Memory B cell (primary cell): Measurements from ENCODE around the gene RBBP7.

ENCODE experiments used
- ATAC-seq: fragments of 150-1000 bp; cut with Tn5 transposase; 2 replicates; pipeline ENCODE4 v1.10.0; 2021; ENCODE audit warnings: low read depth, mild to moderate bottlenecking, moderate library complexity
- DNase-seq, 2 donors: peaks; one replicate each; pipeline ENCODE4 v3.0.0; 2022; ENCODE audit warnings: low spot score in 2 of 2
- H3K27ac Mint-ChIP-seq: one replicate; pipeline ENCODE4 v1.8.0; 2022; ENCODE audit warnings: mild to moderate bottlenecking, moderate library complexity, mixed read lengths
- H3K27me3 Mint-ChIP-seq: one replicate; pipeline ENCODE4 v1.8.0; 2022; ENCODE audit warnings: mixed read lengths
- H3K36me3 Mint-ChIP-seq: one replicate; pipeline ENCODE4 v1.8.0; 2022; ENCODE audit warnings: mild to moderate bottlenecking, mixed read lengths
- H3K4me1 Mint-ChIP-seq: one replicate; pipeline ENCODE4 v1.8.0; 2022; ENCODE audit warnings: mixed read lengths
- H3K4me3 Mint-ChIP-seq: one replicate; pipeline ENCODE4 v1.8.0; 2022; ENCODE audit warnings: mild to moderate bottlenecking, moderate library complexity, mixed read lengths
- H3K9me3 Mint-ChIP-seq: one replicate; pipeline ENCODE4 v1.8.0; 2022; ENCODE audit warnings: mixed read lengths

The RBBP7 gene

DNA sequence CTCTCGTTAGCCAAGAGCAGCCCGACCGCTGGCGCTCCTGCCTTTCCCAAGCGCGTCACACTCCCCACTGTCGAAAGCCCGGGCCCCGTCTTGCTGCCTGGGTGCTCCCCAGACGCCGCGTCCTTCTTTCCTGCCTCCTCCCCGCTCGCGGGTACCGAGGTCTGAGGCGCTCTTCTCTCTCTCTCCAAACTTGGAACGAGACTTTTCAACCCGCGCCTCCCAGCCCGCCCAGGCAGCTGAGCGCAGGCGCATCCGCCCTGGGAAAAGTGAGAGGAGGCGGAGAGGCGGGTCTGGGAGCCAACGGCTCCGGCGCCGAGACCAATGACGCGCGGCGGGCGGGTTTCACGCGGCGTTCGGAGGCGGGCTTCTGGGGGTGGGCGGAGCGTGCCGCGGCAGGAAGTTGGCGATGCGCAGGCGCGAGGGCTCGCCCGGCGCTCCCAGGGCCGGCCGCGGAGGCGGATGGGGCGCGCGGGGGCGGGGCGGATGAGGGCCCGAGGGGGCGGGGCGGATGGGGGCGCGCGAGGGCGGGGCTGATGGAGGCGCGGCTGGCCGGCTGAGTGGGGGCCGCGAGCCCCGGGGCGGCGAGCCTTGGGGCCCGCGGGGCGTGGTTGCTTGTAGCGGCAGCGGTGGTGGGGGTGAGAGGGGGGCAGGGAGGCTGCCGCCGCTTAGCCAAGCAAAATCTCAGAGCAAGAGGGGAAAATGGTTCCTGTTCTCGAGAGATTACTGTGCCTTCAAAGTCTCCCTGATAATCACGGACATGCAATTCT lies at the start of gene RBBP7:
RBBP7 (minus strand) TSS at position 268 of the 767 bp plus-strand sequence. CDS start 309 bp downstream, outside the sequence.
- Mint-ChIP-seq H3K36me3 (peaks cover 2% of the 10 kb centered on the region), H3K4me3 (peak within 1 kb of the TSS; percentile 95), H3K9me3 (no peaks in the 10 kb centered on the region), H3K27ac (peak within 1 kb of the TSS; percentile 99), H3K4me1 (peaks cover 27% of the 10 kb centered on the region), H3K27me3 (no peaks in the 10 kb centered on the region)
- DNase-seq, result peak; percentile 87 to 96
- peak; percentile 70 for ATAC-seq

DNA sequence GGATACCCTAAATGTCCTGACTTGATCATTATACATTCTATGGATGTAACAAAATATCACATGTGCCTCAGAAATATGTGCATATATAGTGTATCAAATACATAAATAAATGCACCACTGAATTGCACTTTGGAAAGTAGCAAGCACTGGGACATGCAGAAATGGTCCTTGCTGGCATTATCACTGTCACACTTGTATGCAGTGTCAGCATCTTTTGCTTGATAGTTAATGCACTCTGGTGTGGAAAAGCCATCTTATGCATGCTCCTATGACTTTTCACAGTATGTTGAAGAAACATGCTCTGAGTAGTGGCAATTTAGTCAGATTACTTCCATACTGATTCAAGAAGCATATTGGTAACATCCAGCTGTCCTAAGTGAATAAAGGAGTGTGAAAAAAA lies 48.8 kb upstream of the RBBP7 start:
- no peak for DNase-seq
- no peak overlapping the region for H3K27ac Mint-ChIP-seq
- H3K4me3 Mint-ChIP-seq, result no peak overlapping the region
- no peaks in the 10 kb centered on the region for H3K9me3 Mint-ChIP-seq
- peaks cover 4% of the 10 kb centered on the region for H3K27me3 Mint-ChIP-seq
- no peak for ATAC-seq
- H3K4me1 Mint-ChIP-seq, result no peaks in the 10 kb centered on the region
- no peaks in the 10 kb centered on the region for H3K36me3 Mint-ChIP-seq

DNA sequence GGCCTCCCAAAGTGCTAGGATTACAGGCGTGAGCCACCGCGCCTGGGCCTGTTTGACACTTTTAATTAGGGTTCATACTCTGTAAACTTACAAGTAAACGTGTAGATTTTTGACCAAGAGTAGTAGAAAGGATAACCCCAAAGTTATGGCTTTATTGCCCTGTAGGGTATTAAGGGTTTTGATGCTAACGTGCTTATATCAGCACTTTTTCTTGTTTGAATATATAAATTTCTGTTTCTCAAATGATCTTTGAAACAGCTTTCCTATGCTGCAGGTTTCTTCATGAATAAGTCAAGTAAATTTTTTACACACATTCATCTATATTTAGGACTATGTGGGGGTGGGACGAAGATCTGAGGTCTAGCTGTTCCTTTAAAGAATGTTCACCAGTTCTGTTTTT lies 47.0 kb upstream of the RBBP7 start:
- H3K9me3 Mint-ChIP-seq, result no peaks in the 10 kb centered on the region
- no peaks in the 10 kb centered on the region for H3K4me1 Mint-ChIP-seq
- ATAC-seq (no peak), DNase-seq (no peak)
- peaks cover 4% of the 10 kb centered on the region for H3K27me3 Mint-ChIP-seq
- H3K36me3 Mint-ChIP-seq, result no peaks in the 10 kb centered on the region
- H3K4me3 Mint-ChIP-seq, result no peak overlapping the region
- no peak overlapping the region for H3K27ac Mint-ChIP-seq

DNA sequence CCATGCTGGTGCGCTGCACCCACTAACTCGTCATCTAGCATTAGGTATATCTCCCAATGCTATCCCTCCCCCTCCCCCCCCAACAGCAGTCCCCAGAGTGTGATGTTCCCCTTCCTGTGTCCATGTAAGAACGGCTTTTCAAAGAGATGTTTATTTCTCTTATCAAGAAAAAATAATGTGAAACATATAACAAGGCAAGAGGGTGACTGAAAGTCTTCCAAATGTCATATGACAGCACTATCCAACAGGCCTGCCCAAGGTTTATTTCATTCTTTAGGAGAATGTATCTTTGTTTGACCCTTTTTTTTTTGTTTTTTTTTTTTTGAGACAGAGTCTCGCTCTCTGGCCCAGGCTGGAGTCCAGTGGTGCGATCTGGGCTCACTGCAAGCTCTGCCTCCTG lies 46.4 kb upstream of the RBBP7 start:
- ATAC-seq (no peak), DNase-seq (no peak)
- Mint-ChIP-seq H3K9me3 (no peaks in the 10 kb centered on the region), H3K4me1 (no peaks in the 10 kb centered on the region), H3K27me3 (peaks cover 4% of the 10 kb centered on the region), H3K27ac (no peak overlapping the region), H3K36me3 (no peaks in the 10 kb centered on the region), H3K4me3 (no peak overlapping the region)

DNA sequence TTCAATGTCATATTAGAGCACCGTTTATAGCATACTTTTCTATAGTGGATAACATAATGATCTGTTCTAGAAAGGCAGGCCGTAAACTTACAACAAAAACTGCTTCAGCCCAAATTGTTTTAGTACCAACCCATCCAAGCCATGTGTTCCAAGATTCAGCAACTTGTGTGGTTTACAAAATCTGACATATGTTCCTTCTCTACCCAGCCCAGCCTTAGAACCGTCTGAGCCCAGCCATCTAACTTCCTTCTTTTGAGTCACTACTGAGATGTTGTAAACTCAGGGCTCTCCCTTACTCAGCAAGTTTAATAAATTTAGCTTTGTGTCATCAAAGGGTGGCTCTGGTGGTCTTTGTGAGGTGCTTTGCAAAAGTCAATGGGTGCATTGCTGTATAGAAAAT lies 43.9 kb upstream of the RBBP7 start:
- Mint-ChIP-seq H3K4me3 (no peak overlapping the region), H3K9me3 (no peaks in the 10 kb centered on the region), H3K36me3 (no peaks in the 10 kb centered on the region), H3K27me3 (peaks cover 2% of the 10 kb centered on the region), H3K27ac (peak overlapping the region; percentile 51), H3K4me1 (no peaks in the 10 kb centered on the region)
- DNase-seq, result no peak
- ATAC-seq, result no peak

DNA sequence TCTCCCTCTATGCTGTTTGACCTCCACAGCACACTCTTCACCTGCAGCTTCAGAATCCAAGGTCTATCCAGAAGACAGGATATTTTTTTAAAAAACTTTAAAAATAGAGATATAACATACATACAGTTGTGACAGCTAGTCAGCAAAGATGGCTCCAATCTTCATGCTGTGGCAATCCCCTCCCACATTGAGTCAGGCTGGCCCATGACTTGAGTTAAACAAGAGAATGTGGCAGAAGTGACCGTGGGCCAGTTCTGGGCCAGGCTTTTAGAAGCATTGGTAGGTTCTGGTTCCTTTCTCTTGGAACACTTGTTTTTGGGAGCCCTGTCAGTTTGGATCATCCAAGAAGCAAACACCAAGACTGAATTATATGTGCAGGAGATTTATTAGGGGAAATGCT lies 40.2 kb upstream of the RBBP7 start:
- Mint-ChIP-seq H3K9me3 (no peaks in the 10 kb centered on the region), H3K36me3 (no peaks in the 10 kb centered on the region), H3K4me1 (no peaks in the 10 kb centered on the region), H3K27me3 (no peaks in the 10 kb centered on the region), H3K4me3 (no peak overlapping the region), H3K27ac (no peak overlapping the region)
- ATAC-seq (no peak), DNase-seq (no peak)

DNA sequence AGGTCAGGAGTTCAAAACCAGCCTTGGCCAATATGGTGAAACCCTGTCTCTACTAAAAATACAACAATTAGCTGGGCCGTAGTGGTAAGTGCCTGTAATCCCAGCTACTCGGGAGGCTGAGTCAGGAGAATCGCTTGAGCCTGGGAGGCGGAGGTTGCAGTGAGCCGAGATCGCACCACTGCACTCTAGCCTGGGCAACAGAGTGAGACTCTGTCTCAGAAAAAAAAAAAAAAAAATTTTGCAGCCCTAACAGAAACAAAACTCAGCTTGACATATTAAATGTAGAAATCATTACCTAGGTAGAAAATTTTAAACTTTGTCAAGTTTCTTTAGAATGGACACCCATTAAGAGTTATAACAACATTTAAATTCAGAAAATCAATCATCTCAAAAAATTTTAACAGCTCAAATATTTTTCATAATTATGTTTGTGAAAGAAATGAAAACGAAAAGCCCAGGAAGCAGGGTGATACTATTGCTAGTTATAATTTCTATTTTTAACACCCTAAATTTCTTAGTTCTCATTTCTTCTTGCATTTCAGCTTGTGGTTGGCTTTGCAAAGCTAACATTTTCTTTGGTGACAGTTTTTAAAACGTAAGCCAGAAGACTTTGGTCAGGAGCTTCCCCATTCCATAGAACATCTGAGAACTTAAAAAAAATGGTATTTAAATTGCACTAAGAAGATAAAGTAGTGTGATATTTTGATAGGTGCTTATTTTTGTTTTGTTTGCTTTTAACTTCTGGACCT lies 33.3 kb upstream of the RBBP7 start:
- Mint-ChIP-seq H3K9me3 (no peaks in the 10 kb centered on the region), H3K4me3 (no peak overlapping the region), H3K27me3 (peaks cover 1% of the 10 kb centered on the region), H3K36me3 (no peaks in the 10 kb centered on the region), H3K27ac (no peak overlapping the region), H3K4me1 (no peaks in the 10 kb centered on the region)
- peak; percentile 52 for ATAC-seq
- DNase-seq, result no peak

DNA sequence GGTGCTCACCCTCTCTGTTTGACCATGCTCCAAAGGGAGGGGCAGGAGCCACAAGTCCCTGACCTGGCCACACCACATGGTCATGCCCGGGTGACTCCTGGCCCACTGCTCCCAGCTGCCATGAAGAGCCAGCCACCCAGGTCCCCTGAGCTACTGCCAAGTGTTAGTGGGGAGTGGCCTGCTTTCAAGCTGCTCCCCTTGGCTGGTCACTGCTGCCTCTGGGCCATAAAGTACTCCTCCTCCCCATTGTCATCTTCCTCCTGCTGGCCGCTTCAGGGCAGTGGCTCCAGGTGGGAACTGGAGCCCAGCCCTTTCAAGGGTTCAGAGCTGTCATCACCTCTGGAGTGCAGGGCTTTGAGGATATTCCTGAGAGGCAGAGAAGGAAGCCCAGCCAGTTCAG lies 27.3 kb upstream of the RBBP7 start:
- Mint-ChIP-seq H3K27me3 (peaks cover 2% of the 10 kb centered on the region), H3K4me3 (no peak overlapping the region), H3K36me3 (no peaks in the 10 kb centered on the region), H3K9me3 (no peaks in the 10 kb centered on the region), H3K27ac (no peak overlapping the region), H3K4me1 (peaks cover 5% of the 10 kb centered on the region)
- DNase-seq, result no peak
- no peak for ATAC-seq

DNA sequence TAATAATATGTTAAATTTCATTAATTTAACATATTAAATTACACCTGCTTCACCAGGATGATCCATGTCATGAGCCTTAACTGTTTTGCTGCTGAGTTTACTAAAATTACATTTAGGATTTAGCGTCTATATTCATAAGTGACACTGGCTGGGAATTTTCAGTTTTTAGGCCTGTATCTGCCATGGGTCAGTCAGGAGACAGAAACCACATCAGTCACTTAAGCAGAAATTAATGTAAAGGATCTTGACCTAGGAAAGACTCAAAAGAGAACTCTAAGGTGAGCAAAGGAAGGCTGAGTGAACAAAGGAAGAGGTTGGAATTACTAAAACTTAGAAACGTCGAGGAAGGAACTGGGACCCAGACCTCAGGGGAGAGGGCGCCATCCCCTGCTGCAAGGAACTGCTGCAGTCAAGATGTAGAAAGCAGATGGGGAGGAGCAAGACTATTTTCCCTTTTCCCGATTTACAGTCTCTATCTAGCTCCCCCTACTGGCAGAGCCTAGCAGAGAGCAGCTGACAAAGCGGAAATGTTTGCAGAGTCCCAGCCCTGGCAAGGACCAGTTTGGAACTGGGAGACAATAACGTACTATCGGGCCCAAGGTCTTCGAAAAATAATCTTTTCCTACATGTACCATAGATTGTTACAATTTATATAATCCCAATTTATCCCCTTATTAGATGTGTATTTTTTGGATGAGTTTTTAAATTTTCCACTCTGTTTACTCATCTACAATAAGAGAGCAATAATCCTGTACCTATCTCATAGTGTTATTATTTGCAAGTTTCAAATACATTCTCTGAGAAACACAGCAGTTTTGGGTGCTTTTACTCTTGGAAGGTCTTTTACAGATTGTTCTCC lies 22.6 kb upstream of the RBBP7 start:
- ATAC-seq (peak; percentile 78), DNase-seq (peak; percentile 39 to 44)
- Mint-ChIP-seq H3K4me3 (no peak overlapping the region), H3K27ac (peak overlapping the region; percentile 53), H3K36me3 (no peaks in the 10 kb centered on the region), H3K4me1 (peaks cover 8% of the 10 kb centered on the region), H3K27me3 (peaks cover 2% of the 10 kb centered on the region), H3K9me3 (no peaks in the 10 kb centered on the region)

DNA sequence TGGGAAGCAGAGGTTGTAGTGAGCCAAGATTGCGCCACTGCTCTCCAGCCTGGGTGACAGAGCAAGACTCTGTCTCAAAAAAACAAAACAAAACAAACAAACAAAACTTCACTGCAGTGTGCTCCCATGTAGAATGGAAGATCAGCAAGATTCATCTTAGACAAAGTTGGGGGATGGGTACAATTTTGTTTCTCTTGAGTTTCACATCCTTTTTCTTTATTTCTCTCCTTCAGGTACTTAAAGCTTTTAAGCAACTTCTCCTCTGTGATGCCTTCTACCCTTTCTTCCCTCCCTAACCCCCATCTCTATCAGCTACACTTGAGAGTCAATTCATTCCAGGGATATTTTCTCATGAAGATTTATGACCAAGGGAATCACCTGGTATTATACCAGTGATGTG lies 15.5 kb upstream of the RBBP7 start:
- no peak overlapping the region for H3K4me3 Mint-ChIP-seq
- H3K27ac Mint-ChIP-seq, result no peak overlapping the region
- ATAC-seq (peak; percentile 48), DNase-seq (peak in 1 of 2 donors; percentile 9)
- no peaks in the 10 kb centered on the region for H3K27me3 Mint-ChIP-seq
- no peaks in the 10 kb centered on the region for H3K9me3 Mint-ChIP-seq
- H3K36me3 Mint-ChIP-seq, result no peaks in the 10 kb centered on the region
- peaks cover 15% of the 10 kb centered on the region for H3K4me1 Mint-ChIP-seq

DNA sequence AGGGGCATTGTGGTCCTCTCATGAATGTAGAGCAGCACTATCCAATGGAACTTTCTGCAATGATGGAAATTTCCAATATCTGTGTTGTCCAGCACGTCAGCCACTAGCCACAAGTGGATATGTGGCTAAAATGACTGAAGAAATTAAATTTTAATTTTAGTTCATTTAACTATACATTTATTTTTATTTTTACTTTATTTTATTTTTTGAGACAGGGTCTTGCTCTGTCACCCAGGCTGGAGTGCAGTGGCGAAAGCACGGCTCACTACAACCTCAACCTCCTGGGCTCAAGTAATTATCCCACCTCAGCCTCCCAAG lies 13.3 kb upstream of the RBBP7 start:
- no peaks in the 10 kb centered on the region for H3K36me3 Mint-ChIP-seq
- ATAC-seq (no peak), DNase-seq (no peak)
- no peaks in the 10 kb centered on the region for H3K27me3 Mint-ChIP-seq
- peak overlapping the region; percentile 83 for H3K27ac Mint-ChIP-seq
- peaks cover 15% of the 10 kb centered on the region for H3K4me1 Mint-ChIP-seq
- no peaks in the 10 kb centered on the region for H3K9me3 Mint-ChIP-seq
- H3K4me3 Mint-ChIP-seq, result no peak overlapping the region

DNA sequence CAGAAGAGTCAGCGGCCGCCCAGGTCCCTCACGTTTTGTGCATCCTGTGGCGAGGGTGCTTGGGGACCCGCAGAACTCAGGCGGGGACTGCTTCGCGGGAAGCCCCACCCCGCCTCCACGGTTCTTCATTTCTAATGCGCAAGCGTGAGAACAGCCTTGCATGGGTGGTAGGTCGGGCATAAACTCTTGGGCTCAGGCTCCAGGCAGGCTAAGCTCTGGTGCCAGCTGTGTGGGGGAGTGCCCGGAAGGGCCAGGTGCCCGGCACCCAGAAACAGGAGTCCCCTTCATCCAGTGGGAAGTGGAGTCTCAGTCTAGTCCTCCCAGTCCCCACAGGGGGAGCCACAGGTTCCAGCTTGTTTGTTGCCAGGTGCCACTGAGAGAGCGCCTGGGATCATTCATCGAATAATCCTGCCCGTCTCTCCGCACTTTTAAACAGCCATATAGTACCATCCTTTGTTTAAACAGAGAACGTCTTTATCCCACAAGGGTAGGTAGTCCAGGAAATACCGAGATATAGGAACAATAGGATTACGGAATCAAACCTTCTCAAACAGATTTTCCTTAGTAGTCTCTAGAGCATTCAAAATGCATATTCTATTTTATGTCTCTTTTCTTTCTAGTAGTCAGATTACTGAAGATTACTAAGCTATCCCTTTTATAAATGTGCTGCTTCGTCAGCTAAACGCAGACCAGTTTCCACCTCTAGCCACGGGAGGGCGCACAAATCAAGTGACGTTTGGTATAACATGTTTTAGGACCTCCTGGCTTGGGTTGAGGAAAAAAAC lies 12.7 kb upstream of the RBBP7 start:
- DNase-seq, result peak; percentile 51 to 56
- H3K4me1 Mint-ChIP-seq, result peaks cover 12% of the 10 kb centered on the region
- peak overlapping the region; percentile 79 for H3K4me3 Mint-ChIP-seq
- no peaks in the 10 kb centered on the region for H3K9me3 Mint-ChIP-seq
- H3K36me3 Mint-ChIP-seq, result no peaks in the 10 kb centered on the region
- H3K27ac Mint-ChIP-seq, result peak overlapping the region; percentile 83
- no peaks in the 10 kb centered on the region for H3K27me3 Mint-ChIP-seq
- peak; percentile 75 for ATAC-seq

DNA sequence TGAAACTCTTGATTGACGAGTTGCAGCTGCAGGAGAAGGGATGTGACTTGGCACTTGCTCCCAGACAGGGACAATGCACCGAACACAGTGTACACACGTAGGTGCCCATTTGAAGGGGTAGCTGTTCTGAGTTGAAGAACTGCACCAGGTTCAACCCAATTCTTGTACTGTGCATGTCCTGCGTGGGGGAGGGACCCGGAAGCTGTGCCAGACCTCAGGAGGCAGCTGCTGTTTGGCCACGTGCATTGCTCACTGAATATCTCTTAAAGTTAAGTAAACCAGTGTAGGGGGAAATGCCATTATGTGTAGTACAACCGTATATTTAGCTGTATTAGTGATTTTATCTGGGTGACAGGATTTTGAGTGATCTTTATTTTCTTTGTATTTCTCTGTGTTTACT lies 12.0 kb upstream of the RBBP7 start:
- DNase-seq, result no peak
- no peaks in the 10 kb centered on the region for H3K27me3 Mint-ChIP-seq
- H3K36me3 Mint-ChIP-seq, result no peaks in the 10 kb centered on the region

More for the DNA sequence above, 12.0 kb upstream of the RBBP7 start:
- Mint-ChIP-seq H3K4me3 (peak overlapping the region; percentile 79), H3K4me1 (peaks cover 12% of the 10 kb centered on the region), H3K9me3 (no peaks in the 10 kb centered on the region), H3K27ac (peak overlapping the region; percentile 83)
- ATAC-seq, result peak; percentile 49
